Measurements from ENCODE around the gene GNPTG.

GNPTG gene

GRCh38 chr16:1335211-1335971, 16.3 kb upstream of the GNPTG start:
- FAIRE-seq = no peak

GRCh38 chr16:1335996-1336395, 15.7 kb upstream of the GNPTG start:
- no peak for FAIRE-seq

- FAIRE-seq = no peak
Measured at GRCh38 chr16:1336619-1337018, 15.1 kb upstream of the GNPTG start.

DNA sequence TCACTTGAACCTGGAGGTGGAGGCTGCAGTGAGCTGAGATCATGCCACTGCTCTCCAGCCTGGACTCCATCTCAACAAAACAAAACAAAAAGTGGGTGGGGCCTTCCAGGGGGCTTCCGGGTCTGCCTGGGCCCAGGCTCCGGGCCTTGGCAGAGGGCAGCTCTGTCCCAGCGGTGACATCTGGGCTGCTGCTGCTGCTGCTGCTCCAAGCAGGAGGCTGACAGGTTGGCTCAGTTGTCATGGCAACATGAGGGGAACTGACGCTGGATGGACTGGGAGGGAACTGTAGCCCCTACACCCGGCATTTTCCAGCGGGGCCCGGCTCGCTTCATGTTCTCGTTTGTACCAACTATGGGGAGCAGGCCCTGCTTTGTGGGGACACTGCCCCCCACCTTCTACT, 14.2 kb upstream of the GNPTG start:
- no peak for FAIRE-seq

DNA sequence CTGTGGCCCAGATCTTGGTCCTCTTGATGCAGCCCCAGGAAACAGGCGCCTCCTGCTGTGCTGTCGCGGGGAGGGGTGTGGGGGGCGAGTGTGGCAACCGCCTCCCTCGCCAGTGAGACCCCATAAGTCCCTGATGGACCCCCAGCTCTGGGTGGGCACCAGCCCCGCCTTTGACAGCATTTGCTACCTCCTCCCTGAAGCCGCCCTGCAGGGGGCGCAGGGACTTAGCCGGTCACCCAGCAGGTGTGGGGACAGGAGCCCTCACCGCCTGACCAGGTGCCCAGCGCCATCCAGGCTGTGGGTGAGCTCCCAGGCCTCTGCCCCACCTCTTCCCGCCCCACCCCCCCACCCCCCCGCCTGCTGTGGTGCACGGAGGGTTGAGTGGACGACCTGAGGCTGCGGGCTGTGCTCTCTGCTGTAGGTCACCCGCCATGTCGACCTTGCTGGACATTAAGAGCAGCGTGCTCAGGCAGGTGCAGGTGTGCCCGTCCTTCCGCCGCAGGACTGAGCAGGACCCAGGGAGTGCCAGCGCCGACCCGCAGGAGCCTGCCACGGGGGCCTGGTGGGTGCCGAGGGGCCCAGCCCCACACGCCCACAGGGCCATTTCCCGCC, 13.5 kb upstream of the GNPTG start:
- FAIRE-seq = no peak

GRCh38 chr16:1338855-1339675, 12.7 kb upstream of the GNPTG start:
- FAIRE-seq = no peak

DNA sequence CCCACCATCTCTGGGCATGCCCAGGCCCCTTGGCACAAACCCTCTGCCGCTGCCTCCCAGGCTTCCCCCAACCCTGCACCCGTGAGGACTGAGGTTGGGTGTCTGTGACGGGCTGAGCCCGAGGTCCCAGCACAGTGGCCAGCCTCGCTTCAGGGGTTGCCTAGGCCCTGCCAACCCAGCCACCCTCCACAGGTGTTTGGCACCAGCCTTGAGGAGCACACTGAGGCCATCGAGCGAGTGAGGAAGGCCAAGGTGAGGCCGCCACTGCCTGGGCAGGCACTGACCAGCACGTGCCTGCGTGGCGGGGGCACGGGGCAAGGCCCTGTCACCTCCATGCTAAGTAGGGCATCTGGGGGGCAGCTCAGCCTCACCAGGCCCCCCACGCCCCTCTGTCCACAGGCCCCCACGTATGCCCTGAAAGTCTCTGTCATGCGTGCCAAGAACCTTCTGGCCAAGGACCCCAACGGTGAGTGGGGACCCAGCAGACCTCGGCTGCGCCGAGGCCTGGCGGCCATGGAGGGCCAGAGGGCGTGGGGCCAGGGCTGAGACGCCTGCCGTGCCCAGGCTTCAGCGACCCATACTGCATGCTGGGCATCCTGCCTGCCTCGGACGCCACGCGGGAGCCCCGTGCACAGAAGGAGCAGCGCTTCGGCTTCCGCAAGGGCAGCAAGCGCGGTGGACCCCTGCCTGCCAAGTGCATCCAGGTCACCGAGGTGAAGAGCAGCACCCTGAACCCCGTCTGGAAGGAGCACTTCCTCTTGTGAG, 10.8 kb upstream of the GNPTG start:
- no peak for FAIRE-seq

GRCh38 chr16:1341495-1342420, 10.0 kb upstream of the GNPTG start:
- no peak for FAIRE-seq

DNA sequence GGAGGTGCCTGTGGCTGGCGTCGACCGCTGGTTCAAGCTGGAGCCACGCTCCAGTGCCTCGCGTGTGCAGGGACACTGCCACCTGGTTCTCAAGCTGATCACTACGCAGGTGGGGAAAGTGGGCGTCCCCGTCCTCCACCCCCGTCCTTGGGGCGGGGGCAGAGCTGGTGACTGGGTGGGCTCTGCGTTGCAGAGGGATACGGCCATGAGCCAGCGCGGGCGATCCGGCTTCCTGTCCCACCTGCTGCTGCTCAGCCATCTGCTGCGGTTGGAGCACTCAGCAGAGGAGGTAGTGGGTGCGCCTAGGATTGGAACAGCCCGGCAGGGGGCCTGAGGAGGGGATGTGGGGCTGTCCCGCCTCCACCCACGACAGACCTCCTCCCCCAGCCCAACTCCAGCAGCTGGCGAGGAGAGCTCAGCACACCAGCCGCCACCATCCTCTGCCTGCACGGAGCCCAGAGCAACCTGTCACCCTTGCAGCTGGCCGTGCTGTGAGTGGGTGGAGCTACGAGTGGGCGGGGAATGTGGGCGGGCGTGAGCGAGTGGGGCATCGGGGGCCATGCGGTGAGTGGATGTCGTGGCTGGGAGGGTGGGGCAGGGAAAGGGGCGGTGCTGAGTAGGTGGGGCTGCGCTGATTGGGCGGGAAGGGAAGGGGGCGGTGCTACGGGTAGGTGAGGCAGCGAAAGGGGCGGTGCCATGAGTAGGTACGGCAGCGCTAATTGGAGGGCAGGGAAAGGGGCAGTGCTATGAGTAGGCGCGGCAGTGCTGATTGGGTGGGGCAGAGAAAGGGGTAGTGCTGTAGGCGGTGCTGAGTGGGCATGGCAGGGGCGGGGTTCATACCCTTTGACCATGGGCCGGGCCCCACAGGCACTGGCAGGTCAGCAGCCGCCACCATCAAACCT, 9.0 kb upstream of the GNPTG start:
- no peak for FAIRE-seq

- no peak for FAIRE-seq
Measured at GRCh38 chr16:1343428-1344242, 8.1 kb upstream of the GNPTG start.

DNA sequence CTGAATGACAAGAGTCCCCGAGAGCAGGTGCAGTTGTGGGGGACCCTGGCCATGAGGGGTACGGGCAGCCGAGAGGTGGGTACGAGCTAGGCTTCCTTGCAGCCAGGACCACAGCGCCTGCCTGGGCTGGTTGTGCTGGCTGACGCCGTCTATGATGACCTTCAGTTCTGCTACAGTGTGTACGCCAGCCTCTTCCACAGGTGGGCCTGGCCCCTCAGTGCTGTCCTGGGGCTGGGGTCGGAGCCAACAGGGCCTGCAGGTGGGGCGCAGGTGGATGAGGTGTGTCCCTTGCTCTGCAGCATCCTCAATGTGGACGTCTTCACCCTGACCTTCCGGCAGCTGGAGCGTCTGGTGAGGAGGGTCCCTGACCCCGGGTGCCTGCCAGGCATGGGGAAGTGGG, 7.2 kb upstream of the GNPTG start:
- no peak for FAIRE-seq

- no peak for FAIRE-seq
Measured at GRCh38 chr16:1345087-1345486, 6.6 kb upstream of the GNPTG start.

DNA sequence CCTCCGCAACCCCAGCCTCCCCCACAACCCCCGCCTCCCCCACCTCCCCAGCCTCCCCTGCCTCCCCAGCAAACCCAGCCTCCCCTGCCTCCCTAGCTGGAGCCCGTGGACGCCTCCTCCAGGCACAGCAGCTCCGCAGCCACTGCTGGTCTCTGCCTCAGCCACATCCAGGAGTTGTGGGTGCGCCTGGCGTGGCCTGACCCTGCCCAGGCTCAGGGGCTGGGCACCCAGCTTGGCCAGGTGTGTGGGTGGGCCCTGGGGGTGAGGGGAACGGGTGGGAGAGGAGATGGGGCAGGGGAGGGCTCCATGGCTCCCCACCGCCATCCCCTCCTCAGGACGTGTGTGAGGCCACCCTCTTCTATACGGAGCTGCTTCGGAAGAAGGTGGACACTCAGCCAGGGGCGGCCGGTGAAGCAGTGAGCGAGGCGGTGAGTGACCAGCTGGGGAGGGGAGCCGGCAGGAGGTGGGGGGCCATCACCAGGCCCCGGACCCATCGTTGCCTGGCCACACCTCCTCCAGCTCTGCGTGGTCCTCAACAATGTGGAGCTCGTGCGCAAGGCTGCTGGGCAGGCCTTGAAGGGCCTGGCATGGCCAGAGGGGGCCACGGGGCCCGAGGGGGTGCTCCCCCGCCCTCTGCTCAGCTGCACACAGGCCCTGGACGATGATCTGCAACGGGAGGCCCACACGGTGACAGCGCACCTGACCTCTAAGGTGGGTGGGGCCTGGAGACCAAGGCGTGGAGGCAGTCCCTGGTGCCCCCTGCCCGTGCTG, 5.9 kb upstream of the GNPTG start:
- no peak for FAIRE-seq

GRCh38 chr16:1346422-1347285, 5.1 kb upstream of the GNPTG start:
- no peak for FAIRE-seq

GRCh38 chr16:1347286-1347855, 4.4 kb upstream of the GNPTG start:
- no peak for FAIRE-seq

DNA sequence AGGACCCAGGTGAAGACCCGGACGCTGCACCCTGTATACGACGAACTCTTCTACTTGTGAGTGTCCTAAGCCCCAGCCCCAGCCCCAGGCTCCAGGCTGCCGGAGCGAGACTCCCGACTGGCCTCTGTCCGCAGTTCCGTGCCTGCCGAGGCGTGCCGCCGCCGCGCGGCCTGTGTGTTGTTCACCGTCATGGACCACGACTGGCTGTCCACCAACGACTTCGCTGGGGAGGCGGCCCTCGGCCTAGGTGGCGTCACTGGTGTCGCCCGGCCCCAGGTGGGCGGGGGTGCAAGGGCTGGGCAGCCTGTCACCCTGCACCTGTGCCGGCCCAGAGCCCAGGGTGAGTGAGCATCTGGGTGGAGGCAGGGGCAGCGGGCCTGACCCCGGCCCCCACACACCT, 3.8 kb upstream of the GNPTG start:
- FAIRE-seq = no peak

- FAIRE-seq = no peak
Measured at GRCh38 chr16:1348441-1348840, 3.3 kb upstream of the GNPTG start.

GRCh38 chr16:1348926-1349325, 2.8 kb upstream of the GNPTG start:
- FAIRE-seq = no peak
